NB4 (cell line): Measurements from ENCODE around the gene ELOA.

Source experiments
- CTCF ChIP-seq: IDR thresholded peaks from one replicate; pipeline ENCODE4 v1.5.1; 2012; ENCODE audit warnings: low read depth, low read length
- POLR2A ChIP-seq: IDR thresholded peaks from 2 replicates; pipeline ENCODE4 v1.6.1; 2011; ENCODE audit warnings: mild to moderate bottlenecking; ENCODE audit not compliant: insufficient read length; ENCODE audit errors: extremely low read depth

- peak; percentile 24 for TF ChIP-seq CTCF
- TF ChIP-seq POLR2A: no peak
Observed at GRCh38 chr1:23798662-23799142, 55.4 kb downstream of the ELOA start.
